Peyer's patch (tissue), 4 donors: ENCODE data around the gene PTCH1. TPM values are rescaled to one million over a fixed set of nuclear protein-coding genes. Genes with fewer than 3 reads are reported as not detected.

Experiments used
- DNase-seq, 3 donors: peaks; one replicate each; pipeline ENCODE4 v3.0.0-alpha.2; 2017 to 2019
- H3K27ac ChIP-seq, 4 donors: fragments of 200-600 bp; sonication (generic); one replicate each; pipeline ENCODE4 v1.5.1; 2016 to 2019
- H3K27me3 ChIP-seq, 2 donors: fragments of 200-600 bp; sonication (generic); one replicate each; pipeline ENCODE4 v1.5.1; 2019
- H3K36me3 ChIP-seq, 3 donors: fragments of 200-600 bp; sonication (generic); one replicate each; pipeline ENCODE4 v1.5.1; 2016 to 2019
- H3K4me1 ChIP-seq, 4 donors: fragments of 200-600 bp; sonication (generic); one replicate each; pipeline ENCODE4 v1.5.1; 2016 to 2019
- H3K4me3 ChIP-seq, 4 donors: fragments of 200-600 bp; sonication (generic); 1 replicate in 3 of 4; 2 replicates in 1 of 4; pipeline ENCODE4 v1.5.1; 2016 to 2019; ENCODE audit warnings: mild to moderate bottlenecking in 1 of 4
- H3K9me3 ChIP-seq, 4 donors: fragments of 200-600 bp; sonication (generic); one replicate each; pipeline ENCODE4 v1.5.1; 2016 to 2019; ENCODE audit warnings: mild to moderate bottlenecking in 1 of 4
- CTCF ChIP-seq, 6 experiments: fragments of 450-650 bp in 4 of 6; fragments of 200-600 bp in 2 of 6; sonication (generic) in 1 of 6; IDR thresholded peaks; one replicate each; pipeline ENCODE4 v1.5.1; 2017 to 2019; ENCODE audit warnings: antibody characterized with exemption in 6 of 6, mild to moderate bottlenecking in 3 of 6, moderate library complexity in 1 of 6
- POLR2A ChIP-seq, 2 donors: fragments of 450-650 bp; IDR thresholded peaks; one replicate each; pipeline ENCODE4 v1.5.1; 2017; ENCODE audit warnings: antibody characterized with exemption in 2 of 2, mild to moderate bottlenecking in 2 of 2, moderate library complexity in 2 of 2
- total RNA-seq, 4 donors: library from RNA; depleted of rRNA; stranded (reverse); fragments of >200 nt; gene quantifications; one replicate each; pipeline ENCODE4 v1.1.0, GENCODE V29; 2016

Gene PTCH1
- total RNA-seq, 4 donors from 2014 or later, result 16.5 to 71.0 (median 24.0) TPM

- no peaks in the 10 kb centered on the region for H3K36me3 ChIP-seq
- no peaks in the 10 kb centered on the region for H3K27me3 ChIP-seq
- TF ChIP-seq CTCF (IDR thresholded peaks at IDR 0.05) (no peak), POLR2A (IDR thresholded peaks at IDR 0.05) (no peak)
- H3K4me1 ChIP-seq, result no peaks in the 10 kb centered on the region
- H3K4me3 ChIP-seq, result peak overlapping the region in 1 of 4 donors; percentile 14
- H3K9me3 ChIP-seq, result no peaks in the 10 kb centered on the region
- no peak for DNase-seq
- no peak overlapping the region for H3K27ac ChIP-seq
Measured at GRCh38 chr9:95552814-95553546, 36.2 kb upstream of the PTCH1 start.

- H3K4me3 ChIP-seq, result no peak overlapping the region
- H3K9me3 ChIP-seq, result no peaks in the 10 kb centered on the region
- no peaks in the 10 kb centered on the region for H3K27me3 ChIP-seq
- TF ChIP-seq POLR2A (IDR thresholded peaks at IDR 0.05) (no peak), CTCF (IDR thresholded peaks at IDR 0.05) (no peak)
- H3K27ac ChIP-seq, result no peak overlapping the region
- no peak for DNase-seq
- no peaks in the 10 kb centered on the region for H3K36me3 ChIP-seq
- no peaks in the 10 kb centered on the region for H3K4me1 ChIP-seq
Measured at GRCh38 chr9:95552255-95552654, 35.5 kb upstream of the PTCH1 start.

- DNase-seq, result no peak
- TF ChIP-seq CTCF (IDR thresholded peaks at IDR 0.05) (no peak), POLR2A (IDR thresholded peaks at IDR 0.05) (no peak)
- Histone ChIP-seq H3K9me3 (no peaks in the 10 kb centered on the region), H3K4me3 (no peak overlapping the region), H3K27me3 (no peaks in the 10 kb centered on the region), H3K27ac (no peak overlapping the region), H3K4me1 (no peaks in the 10 kb centered on the region), H3K36me3 (no peaks in the 10 kb centered on the region)
Measured at GRCh38 chr9:95551406-95551805, 34.6 kb upstream of the PTCH1 start.

- H3K27me3 ChIP-seq, result no peaks in the 10 kb centered on the region
- no peak for TF ChIP-seq CTCF (IDR thresholded peaks at IDR 0.05)
- no peak for TF ChIP-seq POLR2A (IDR thresholded peaks at IDR 0.05)
- H3K4me1 ChIP-seq, result no peaks in the 10 kb centered on the region
- no peak overlapping the region for H3K4me3 ChIP-seq
- no peaks in the 10 kb centered on the region for H3K9me3 ChIP-seq
- no peak overlapping the region for H3K27ac ChIP-seq
- no peaks in the 10 kb centered on the region for H3K36me3 ChIP-seq
- DNase-seq, result no peak
Measured at GRCh38 chr9:95545831-95546567, 29.2 kb upstream of the PTCH1 start.

- no peaks in the 10 kb centered on the region for H3K27me3 ChIP-seq
- H3K4me3 ChIP-seq, result no peak overlapping the region
- TF ChIP-seq POLR2A (IDR thresholded peaks at IDR 0.05) (no peak), CTCF (IDR thresholded peaks at IDR 0.05) (no peak)
- no peaks in the 10 kb centered on the region for H3K36me3 ChIP-seq
- DNase-seq, result no peak
- H3K27ac ChIP-seq, result no peak overlapping the region
- no peaks in the 10 kb centered on the region for H3K4me1 ChIP-seq
- H3K9me3 ChIP-seq, result no peaks in the 10 kb centered on the region
Measured at GRCh38 chr9:95533996-95534680, 17.4 kb upstream of the PTCH1 start.
